Measurements from ENCODE around the gene NELFCD. TPM values are rescaled to one million over a fixed set of nuclear protein-coding genes. Genes with fewer than 3 reads are reported as not detected.

NELFCD gene
- polyA plus RNA-seq, 3 donors, result 49.0 to 74.8 (median 50.1) TPM

DNA sequence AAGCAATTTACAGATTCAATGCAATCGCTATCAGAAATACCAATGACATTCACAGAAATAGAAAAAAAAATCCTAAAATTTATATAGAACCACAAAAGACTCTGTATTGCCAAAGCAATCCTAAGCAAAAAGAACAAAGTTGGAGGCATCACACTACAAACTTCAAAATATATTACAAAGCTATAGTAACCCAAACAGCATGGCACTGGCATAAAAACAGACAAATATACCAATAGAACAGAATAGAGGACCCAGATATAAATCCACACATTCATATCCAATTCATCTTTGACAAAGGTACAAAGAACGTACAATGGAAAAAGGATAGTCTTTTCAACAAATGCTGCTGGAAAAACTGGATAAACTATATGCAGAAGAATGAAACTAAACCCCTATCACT lies 11.6 kb upstream of the NELFCD start:
- TF ChIP-seq, protein P1, sequence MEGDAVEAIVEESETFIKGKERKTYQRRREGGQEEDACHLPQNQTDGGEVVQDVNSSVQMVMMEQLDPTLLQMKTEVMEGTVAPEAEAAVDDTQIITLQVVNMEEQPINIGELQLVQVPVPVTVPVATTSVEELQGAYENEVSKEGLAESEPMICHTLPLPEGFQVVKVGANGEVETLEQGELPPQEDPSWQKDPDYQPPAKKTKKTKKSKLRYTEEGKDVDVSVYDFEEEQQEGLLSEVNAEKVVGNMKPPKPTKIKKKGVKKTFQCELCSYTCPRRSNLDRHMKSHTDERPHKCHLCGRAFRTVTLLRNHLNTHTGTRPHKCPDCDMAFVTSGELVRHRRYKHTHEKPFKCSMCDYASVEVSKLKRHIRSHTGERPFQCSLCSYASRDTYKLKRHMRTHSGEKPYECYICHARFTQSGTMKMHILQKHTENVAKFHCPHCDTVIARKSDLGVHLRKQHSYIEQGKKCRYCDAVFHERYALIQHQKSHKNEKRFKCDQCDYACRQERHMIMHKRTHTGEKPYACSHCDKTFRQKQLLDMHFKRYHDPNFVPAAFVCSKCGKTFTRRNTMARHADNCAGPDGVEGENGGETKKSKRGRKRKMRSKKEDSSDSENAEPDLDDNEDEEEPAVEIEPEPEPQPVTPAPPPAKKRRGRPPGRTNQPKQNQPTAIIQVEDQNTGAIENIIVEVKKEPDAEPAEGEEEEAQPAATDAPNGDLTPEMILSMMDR (IDR thresholded peaks at IDR 0.05), result no peak
- Mint-ChIP-seq H3K27ac (no peak overlapping the region), H3K9me3 (peaks cover 0 to 8% (median 6%) of the 10 kb centered on the region in 7 donors), H3K36me3 (no peaks in the 10 kb centered on the region), H3K4me1 (peaks cover 12% of the 10 kb centered on the region), H3K4me3 (no peak overlapping the region), H3K27me3 (ENCODE audit: low read depth in 3 of 3) (peaks cover 9 to 17% (median 15%) of the 10 kb centered on the region in 3 donors)
- no peaks in the 10 kb centered on the region for H3K79me2 ChIP-seq (ENCODE audit: insufficient read depth, low read length)
- intact Hi-C loops (cut with micrococcal nuclease), result no loop called here
- no peak for DNase-seq
- WGBS (ENCODE audit: insufficient coverage), result no CpG with 5 or more reads among the region's 2 CpGs
- no peak overlapping the region for H3K27ac ChIP-seq (ENCODE audit: low read depth in 1 of 2, low read length in 2 of 2)
- H2AFZ ChIP-seq (ENCODE audit: insufficient read depth, low read depth, low read length, poor library complexity, severe bottlenecking), result no peak overlapping the region
- no peak overlapping the region for H3K9ac ChIP-seq (ENCODE audit: insufficient read depth, low read length, poor library complexity, severe bottlenecking)
- H3K4me3 ChIP-seq (replicated peaks in 1 of 3; ENCODE audit: low read depth in 2 of 3, low read length in 3 of 3), result no peak overlapping the region
- no peak overlapping the region for H3K4me2 ChIP-seq (replicated peaks; ENCODE audit: extremely low read depth, low read length, poor library complexity, severe bottlenecking)
- H3K27me3 ChIP-seq (ENCODE audit: control insufficient read depth in 2 of 2, insufficient read depth in 2 of 2, low read length in 2 of 2), result no peaks in the 10 kb centered on the region
- no peaks in the 10 kb centered on the region for H4K20me1 ChIP-seq (ENCODE audit: insufficient read depth, low read length)
- H3K36me3 ChIP-seq (replicated peaks in 1 of 2; ENCODE audit: control insufficient read depth in 1 of 2, insufficient read depth in 2 of 2, low read length in 2 of 2), result no peaks in the 10 kb centered on the region
- H3K9me3 ChIP-seq (replicated peaks in 1 of 2; ENCODE audit: control insufficient read depth in 1 of 2, insufficient read depth in 1 of 2, low read length in 2 of 2), result peaks cover 0 to 3% of the 10 kb centered on the region in 2 donors
- H3K4me1 ChIP-seq (ENCODE audit: control insufficient read depth in 1 of 2, insufficient read depth in 2 of 2, low read length in 2 of 2), result peaks cover 9% of the 10 kb centered on the region in 2 donors

DNA sequence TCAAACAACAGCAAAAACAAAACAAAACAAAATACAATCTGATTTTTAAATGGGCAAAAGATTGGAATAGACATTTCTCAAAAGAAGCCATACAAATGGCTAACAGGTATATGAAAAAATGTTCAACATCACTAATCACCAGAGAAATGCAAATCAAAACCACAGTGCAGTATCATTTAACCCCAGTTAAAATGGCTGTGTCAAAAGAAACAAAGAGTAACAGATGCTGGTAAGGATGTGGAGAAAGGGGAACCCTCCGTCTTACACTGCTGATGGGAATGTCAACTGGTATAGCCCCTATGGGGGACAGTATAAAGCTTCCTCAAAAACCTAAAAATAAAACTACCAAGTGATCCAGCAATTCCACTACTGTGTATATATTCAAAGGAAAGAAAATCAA lies 10.9 kb upstream of the NELFCD start:
- peaks cover 10 to 11% of the 10 kb centered on the region in 2 donors for H3K4me1 ChIP-seq (ENCODE audit: control insufficient read depth in 1 of 2, insufficient read depth in 2 of 2, low read length in 2 of 2)
- no peak overlapping the region for H3K27ac ChIP-seq (ENCODE audit: low read depth in 1 of 2, low read length in 2 of 2)
- H3K9me3 ChIP-seq (replicated peaks in 1 of 2; ENCODE audit: control insufficient read depth in 1 of 2, insufficient read depth in 1 of 2, low read length in 2 of 2), result peaks cover 4 to 6% of the 10 kb centered on the region in 2 donors
- no peaks in the 10 kb centered on the region for H3K27me3 ChIP-seq (ENCODE audit: control insufficient read depth in 2 of 2, insufficient read depth in 2 of 2, low read length in 2 of 2)
- H3K79me2 ChIP-seq (ENCODE audit: insufficient read depth, low read length), result no peaks in the 10 kb centered on the region
- no peak overlapping the region for H3K4me2 ChIP-seq (replicated peaks; ENCODE audit: extremely low read depth, low read length, poor library complexity, severe bottlenecking)
- no CpG with 5 or more reads among the region's 1 CpG for WGBS (ENCODE audit: insufficient coverage)
- no peak overlapping the region for H3K9ac ChIP-seq (ENCODE audit: insufficient read depth, low read length, poor library complexity, severe bottlenecking)
- intact Hi-C loops (cut with micrococcal nuclease), result loop anchor here in 1 of 2 donors (5.0 kb wide), 1 partner anchor 48 kb away; no protein-coding TSS in a partner anchor
- H3K4me3 Mint-ChIP-seq, result no peak overlapping the region
- TF ChIP-seq, protein P1 (IDR thresholded peaks at IDR 0.05), result no peak
- H3K36me3 Mint-ChIP-seq, result no peaks in the 10 kb centered on the region
- no peak overlapping the region for H3K4me3 ChIP-seq (replicated peaks in 1 of 3; ENCODE audit: low read depth in 2 of 3, low read length in 3 of 3)
- H2AFZ ChIP-seq (ENCODE audit: insufficient read depth, low read depth, low read length, poor library complexity, severe bottlenecking), result no peak overlapping the region
- H3K27ac Mint-ChIP-seq, result no peak overlapping the region
- no peak for DNase-seq
- no peaks in the 10 kb centered on the region for H4K20me1 ChIP-seq (ENCODE audit: insufficient read depth, low read length)
- H3K27me3 Mint-ChIP-seq (ENCODE audit: low read depth in 3 of 3), result peaks cover 9 to 17% (median 13%) of the 10 kb centered on the region in 3 donors
- peaks cover 0 to 10% (median 6%) of the 10 kb centered on the region in 7 donors for H3K9me3 Mint-ChIP-seq
- no peaks in the 10 kb centered on the region for H3K36me3 ChIP-seq (replicated peaks in 1 of 2; ENCODE audit: control insufficient read depth in 1 of 2, insufficient read depth in 2 of 2, low read length in 2 of 2)
- H3K4me1 Mint-ChIP-seq, result peaks cover 11% of the 10 kb centered on the region
